HEK293 (cell line): ENCODE results near the gene RBM39.

Source experiments
- BCL11B ChIP-seq: fragments of 450-650 bp; formaldehyde crosslinking; IDR thresholded peaks from 2 replicates; pipeline ENCODE4 v1.5.1; 2016; ENCODE audit warnings: low read depth, missing biosample characterization, missing genetic modification characterization
- ELK4 ChIP-seq: IDR thresholded peaks from 2 replicates; pipeline ENCODE4 v1.6.1; 2011; ENCODE audit warnings: mild to moderate bottlenecking, low read depth, low read length, borderline replicate concordance
- GLIS1 ChIP-seq: fragments of 450-650 bp; formaldehyde crosslinking; IDR thresholded peaks from 2 replicates; pipeline ENCODE4 v1.5.1; 2016; ENCODE audit warnings: missing biosample characterization, missing genetic modification characterization
- HIC1 ChIP-seq: fragments of 450-650 bp; formaldehyde crosslinking; IDR thresholded peaks from 2 replicates; pipeline ENCODE4 v1.5.1; 2016; ENCODE audit warnings: missing biosample characterization, missing genetic modification characterization
- KLF1 ChIP-seq: fragments of 450-650 bp; formaldehyde crosslinking; IDR thresholded peaks from 2 replicates; pipeline ENCODE4 v1.5.1; 2016; ENCODE audit warnings: missing biosample characterization, missing genetic modification characterization
- KLF7 ChIP-seq: fragments of 450-650 bp; formaldehyde crosslinking; IDR thresholded peaks from 2 replicates; pipeline ENCODE4 v1.5.1; 2016; ENCODE audit warnings: missing biosample characterization, missing genetic modification characterization, borderline replicate concordance
- OSR2 ChIP-seq: fragments of 450-650 bp; formaldehyde crosslinking; IDR thresholded peaks from 2 replicates; pipeline ENCODE4 v1.5.1; 2016; ENCODE audit warnings: missing biosample characterization, missing genetic modification characterization
- PRDM1 ChIP-seq: fragments of 450-650 bp; formaldehyde crosslinking; IDR thresholded peaks from 2 replicates; pipeline ENCODE4; 2016; ENCODE audit warnings: missing biosample characterization, missing genetic modification characterization
- PRDM10 ChIP-seq: fragments of 450-650 bp; formaldehyde crosslinking; IDR thresholded peaks from 2 replicates; pipeline ENCODE4 v1.5.1; 2016; ENCODE audit warnings: missing biosample characterization, missing genetic modification characterization
- SCRT1 ChIP-seq: fragments of 450-650 bp; formaldehyde crosslinking; IDR thresholded peaks from 2 replicates; pipeline ENCODE4 v1.5.1; 2016; ENCODE audit warnings: missing biosample characterization, missing genetic modification characterization, borderline replicate concordance
- SP2 ChIP-seq: fragments of 450-650 bp; formaldehyde crosslinking; IDR thresholded peaks from 2 replicates; pipeline ENCODE4 v1.5.1; 2016; ENCODE audit warnings: missing biosample characterization, missing genetic modification characterization
- SP3 ChIP-seq: fragments of 450-650 bp; formaldehyde crosslinking; IDR thresholded peaks from 2 replicates; pipeline ENCODE4 v1.5.1; 2016; ENCODE audit warnings: missing biosample characterization, missing genetic modification characterization
- WT1 ChIP-seq: fragments of 450-650 bp; formaldehyde crosslinking; IDR thresholded peaks from 2 replicates; pipeline ENCODE4 v1.5.1; 2016; ENCODE audit warnings: missing biosample characterization, missing genetic modification characterization
- YY2 ChIP-seq: fragments of 450-650 bp; formaldehyde crosslinking; IDR thresholded peaks from 2 replicates; pipeline ENCODE4 v1.5.1; 2016; ENCODE audit warnings: missing biosample characterization, missing genetic modification characterization
- ZBTB1 ChIP-seq: fragments of 450-650 bp; formaldehyde crosslinking; IDR thresholded peaks from 2 replicates; pipeline ENCODE4 v1.5.1; 2016; ENCODE audit warnings: missing biosample characterization, missing genetic modification characterization
- ZBTB21 ChIP-seq: fragments of 450-650 bp; formaldehyde crosslinking; IDR thresholded peaks from 2 replicates; pipeline ENCODE4 v1.5.1; 2017; ENCODE audit warnings: missing biosample characterization, missing genetic modification characterization
- ZBTB8A ChIP-seq: fragments of 450-650 bp; formaldehyde crosslinking; IDR thresholded peaks from 2 replicates; pipeline ENCODE4 v1.5.1; 2016; ENCODE audit warnings: missing biosample characterization, missing genetic modification characterization
- ZNF19 ChIP-seq: fragments of 450-650 bp; formaldehyde crosslinking; IDR thresholded peaks from 2 replicates; pipeline ENCODE4; 2016; ENCODE audit warnings: missing biosample characterization, missing genetic modification characterization, low read depth
- ZNF2 ChIP-seq: fragments of 450-650 bp; formaldehyde crosslinking; IDR thresholded peaks from 2 replicates; pipeline ENCODE4 v1.5.1; 2016; ENCODE audit warnings: missing biosample characterization, missing genetic modification characterization
- ZNF24 ChIP-seq: fragments of 450-650 bp; formaldehyde crosslinking; IDR thresholded peaks from 2 replicates; pipeline ENCODE4 v1.5.1; 2016; ENCODE audit warnings: missing biosample characterization, missing genetic modification characterization
- ZNF266 ChIP-seq: fragments of 450-650 bp; formaldehyde crosslinking; IDR thresholded peaks from 2 replicates; pipeline ENCODE4 v1.5.1; 2016; ENCODE audit warnings: missing biosample characterization, missing genetic modification characterization, low read depth
- ZNF362 ChIP-seq: fragments of 450-650 bp; formaldehyde crosslinking; IDR thresholded peaks from 2 replicates; pipeline ENCODE4 v1.5.1; 2016; ENCODE audit warnings: missing biosample characterization, missing genetic modification characterization
- ZNF48 ChIP-seq: fragments of 450-650 bp; formaldehyde crosslinking; IDR thresholded peaks from 2 replicates; pipeline ENCODE4 v1.5.1; 2016; ENCODE audit warnings: missing biosample characterization, missing genetic modification characterization
- ZNF544 ChIP-seq: fragments of 450-650 bp; formaldehyde crosslinking; IDR thresholded peaks from 2 replicates; pipeline ENCODE4 v1.5.0; 2017; ENCODE audit warnings: missing biosample characterization, missing genetic modification characterization
- ZNF629 ChIP-seq: fragments of 450-650 bp; formaldehyde crosslinking; IDR thresholded peaks from 2 replicates; pipeline ENCODE4 v1.5.1; 2017; ENCODE audit warnings: missing biosample characterization, missing genetic modification characterization
- ZNF639 ChIP-seq: fragments of 450-650 bp; formaldehyde crosslinking; IDR thresholded peaks from 2 replicates; pipeline ENCODE4 v1.5.1; 2016; ENCODE audit warnings: missing biosample characterization, missing genetic modification characterization
- ZNF658 ChIP-seq: fragments of 450-650 bp; formaldehyde crosslinking; IDR thresholded peaks from 2 replicates; pipeline ENCODE4; 2016; ENCODE audit warnings: missing biosample characterization, missing genetic modification characterization
- ZNF704 ChIP-seq: fragments of 450-650 bp; formaldehyde crosslinking; IDR thresholded peaks from 2 replicates; pipeline ENCODE4 v1.5.1; 2016; ENCODE audit warnings: missing biosample characterization, missing genetic modification characterization
- ZNF768 ChIP-seq: fragments of 450-650 bp; formaldehyde crosslinking; IDR thresholded peaks from 2 replicates; pipeline ENCODE4 v1.5.1; 2018; ENCODE audit warnings: missing biosample characterization, mild to moderate bottlenecking, missing genetic modification characterization
- ZNF791 ChIP-seq: fragments of 450-650 bp; formaldehyde crosslinking; IDR thresholded peaks from 2 replicates; pipeline ENCODE4 v1.5.1; 2016; ENCODE audit warnings: missing biosample characterization, missing genetic modification characterization
- ZNF843 ChIP-seq: fragments of 450-650 bp; formaldehyde crosslinking; IDR thresholded peaks from 2 replicates; pipeline ENCODE4 v1.5.1; 2016; ENCODE audit warnings: missing biosample characterization, missing genetic modification characterization

The RBM39 gene

GRCh38 chr20:35664466-35665206 lies 77.4 kb downstream of the RBM39 start, which contains the start of the genes CPNE1 and RBM12 (continued):
- TF ChIP-seq ZNF639, result 0 out of 2 replicates have a peak, but pooled peaks have one; percentile 48
- no peak for TF ChIP-seq KLF7 (tag by site-specific recombination)
- TF ChIP-seq OSR2, result no peak
- TF ChIP-seq PRDM1 (tag by site-specific recombination), result no peak
- TF ChIP-seq ZNF19, result no peak
- TF ChIP-seq WT1 (tag by site-specific recombination), result peak; percentile 47; the same call in 1 of the 2 replicates
- peak; percentile 33; the same call in 1 of the 2 replicates for TF ChIP-seq ZNF843 (tag by site-specific recombination)
- TF ChIP-seq ZNF2 (tag by site-specific recombination), result peak; percentile 61; the same call in 1 of the 2 replicates
- TF ChIP-seq ZNF544 (tag by site-specific recombination), result no peak
- peak; percentile 75 for TF ChIP-seq YY2
- peak; percentile 66 for TF ChIP-seq SP2
- no peak for TF ChIP-seq ZNF768 (tag by site-specific recombination)
- TF ChIP-seq ZNF266, result no peak
- peak; percentile 79 for TF ChIP-seq ZBTB8A (tag by site-specific recombination)
- no peak for TF ChIP-seq SCRT1 (tag by site-specific recombination)
- TF ChIP-seq ZNF362 (tag by site-specific recombination), result no peak
- no peak for TF ChIP-seq HIC1 (tag by site-specific recombination)
- TF ChIP-seq ZBTB1 (tag by site-specific recombination), result peak; percentile 63
- peak; percentile 99 for TF ChIP-seq PRDM10 (tag by site-specific recombination)
- no peak for TF ChIP-seq ZNF48 (tag by site-specific recombination)
- no peak for TF ChIP-seq ELK4
- TF ChIP-seq BCL11B (tag by site-specific recombination), result no peak
- no peak for TF ChIP-seq ZNF704 (tag by site-specific recombination)
- peak; percentile 88 for TF ChIP-seq KLF1
- peak; percentile 75 for TF ChIP-seq ZBTB21 (tag by site-specific recombination)
- peak; percentile 69 for TF ChIP-seq ZNF24 (tag by site-specific recombination)
- peak; percentile 64 for TF ChIP-seq SP3 (tag by site-specific recombination)
- TF ChIP-seq ZNF629 (tag by site-specific recombination), result peak; percentile 94; the same call in 1 of the 2 replicates
- no peak for TF ChIP-seq ZNF658 (tag by site-specific recombination)
- TF ChIP-seq ZNF791, result no peak
- TF ChIP-seq GLIS1 (tag by site-specific recombination), result peak; percentile 77
